GM10847 (cell line): Measurements from ENCODE around the gene CDH23.

Experiments used
- POLR2A ChIP-seq: IDR thresholded peaks from 2 replicates; pipeline ENCODE4 v1.6.1; 2011; ENCODE audit not compliant: insufficient read length; ENCODE audit errors: extremely low read depth

The CDH23 gene

GRCh38 chr10:71725249-71725648, 328.5 kb downstream of the CDH23 start:
- no peak for TF ChIP-seq POLR2A

- no peak for TF ChIP-seq POLR2A
These were observed 329.4 kb downstream of the CDH23 start for GRCh38 chr10:71725998-71726579.

- TF ChIP-seq POLR2A = no peak
These were observed 329.9 kb downstream of the CDH23 start for GRCh38 chr10:71726580-71727104.

- no peak for TF ChIP-seq POLR2A
These were observed 330.5 kb downstream of the CDH23 start for GRCh38 chr10:71727105-71727737.

GRCh38 chr10:71727738-71728737, 331.3 kb downstream of the CDH23 start:
- peak; percentile 22 for TF ChIP-seq POLR2A

GRCh38 chr10:71729161-71729636, 332.5 kb downstream of the CDH23 start:
- TF ChIP-seq POLR2A = no peak

- no peak for TF ChIP-seq POLR2A
These were observed 335.1 kb downstream of the CDH23 start for GRCh38 chr10:71731791-71732190.

- no peak for TF ChIP-seq POLR2A
These were observed 338.1 kb downstream of the CDH23 start for GRCh38 chr10:71734797-71735196.

- no peak for TF ChIP-seq POLR2A
These were observed 339.2 kb downstream of the CDH23 start for GRCh38 chr10:71735709-71736569.

GRCh38 chr10:71736570-71736952, 339.8 kb downstream of the CDH23 start:
- TF ChIP-seq POLR2A = no peak

GRCh38 chr10:71737001-71737833, 340.5 kb downstream of the CDH23 start:
- TF ChIP-seq POLR2A = no peak

GRCh38 chr10:71737834-71738197, 341.1 kb downstream of the CDH23 start:
- no peak for TF ChIP-seq POLR2A

GRCh38 chr10:71739358-71739900, 342.7 kb downstream of the CDH23 start:
- TF ChIP-seq POLR2A = no peak
